Right kidney (tissue), 1 donor: ENCODE data around the gene GPR39.
A peak's percentile ranks its signal among the peaks of the same experiment; 100 is the strongest.

Experiments
- DNase-seq: peaks from one replicate; pipeline ENCODE4 v3.0.0-alpha.2; 2016

GPR39 gene

DNA sequence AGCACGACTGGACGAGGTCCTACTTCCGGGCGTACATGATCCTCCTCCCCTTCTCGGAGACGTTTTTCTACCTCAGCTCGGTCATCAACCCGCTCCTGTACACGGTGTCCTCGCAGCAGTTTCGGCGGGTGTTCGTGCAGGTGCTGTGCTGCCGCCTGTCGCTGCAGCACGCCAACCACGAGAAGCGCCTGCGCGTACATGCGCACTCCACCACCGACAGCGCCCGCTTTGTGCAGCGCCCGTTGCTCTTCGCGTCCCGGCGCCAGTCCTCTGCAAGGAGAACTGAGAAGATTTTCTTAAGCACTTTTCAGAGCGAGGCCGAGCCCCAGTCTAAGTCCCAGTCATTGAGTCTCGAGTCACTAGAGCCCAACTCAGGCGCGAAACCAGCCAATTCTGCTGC lies 228.6 kb downstream of the GPR39 start:
- no peak for DNase-seq

GRCh38 chr2:132645722-132646539 lies 229.3 kb downstream of the GPR39 start:
- DNase-seq = no peak

DNA sequence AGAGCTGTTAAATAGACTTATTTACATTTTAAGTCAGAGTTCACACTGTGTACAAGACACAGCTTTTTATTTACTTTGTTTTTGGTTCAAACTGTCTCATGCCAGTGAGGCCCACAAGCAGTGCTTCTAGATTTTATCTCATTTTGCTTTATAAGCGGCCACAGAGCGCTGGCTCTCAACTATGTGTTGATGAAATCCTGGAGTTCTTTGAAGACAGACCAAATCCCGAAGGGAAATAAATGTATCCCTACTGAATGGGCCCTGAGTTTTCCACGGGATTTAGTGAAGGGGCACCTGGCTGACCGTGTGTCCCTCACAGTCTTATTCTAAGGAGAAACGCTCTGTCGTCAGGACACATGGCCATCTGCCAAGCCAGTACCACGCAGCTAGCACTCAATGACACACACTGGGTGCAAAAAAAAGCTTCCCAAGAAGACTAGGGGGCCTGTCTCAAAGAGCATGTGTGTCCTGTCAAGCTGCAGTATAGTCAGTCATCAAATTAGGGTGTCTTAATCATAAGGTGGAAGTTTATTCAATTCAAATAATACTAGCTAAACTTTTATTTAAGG lies 230.0 kb downstream of the GPR39 start:
- no peak for DNase-seq

DNA sequence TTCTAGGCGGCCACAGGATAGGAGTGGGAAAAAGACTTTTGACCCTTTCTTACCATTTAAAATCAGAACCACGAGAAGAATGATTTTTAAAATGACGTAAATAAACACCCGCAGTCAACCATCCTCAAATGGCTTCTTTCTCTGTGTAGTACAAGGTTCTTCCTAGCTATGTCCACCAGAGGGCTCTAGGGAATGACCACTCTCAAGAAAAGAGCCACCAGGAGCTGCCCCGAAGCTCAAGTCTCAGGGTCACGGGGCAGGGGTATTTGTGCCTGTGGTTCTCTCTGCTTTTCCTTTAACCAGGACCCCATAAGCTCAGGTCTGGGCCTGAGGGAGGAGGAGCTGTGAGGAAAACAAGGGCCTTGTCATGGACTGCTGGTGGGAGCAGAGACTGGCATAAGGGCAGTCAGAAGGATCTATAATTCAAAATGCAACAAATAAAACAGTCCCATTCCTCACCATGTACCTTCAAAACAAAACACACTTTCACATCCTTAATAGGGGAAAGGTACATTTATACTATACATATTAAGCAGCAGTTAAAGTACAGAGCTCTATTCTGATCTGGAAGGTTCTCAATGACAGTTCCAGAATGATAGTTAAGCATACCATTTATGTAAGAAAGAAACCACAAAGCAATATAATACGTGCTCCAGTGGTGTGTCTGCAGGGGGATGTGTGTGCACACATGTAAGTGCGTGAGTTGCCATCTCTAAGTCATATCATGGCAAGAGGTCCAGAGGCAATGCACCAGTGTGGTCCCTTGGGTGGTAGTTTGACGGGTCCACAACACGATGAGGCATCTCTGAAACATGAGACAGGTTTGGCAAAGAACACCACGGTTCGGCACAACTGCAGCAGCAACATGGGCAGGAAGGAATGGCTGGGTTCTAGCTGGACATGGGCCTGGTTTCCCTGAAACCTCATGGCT lies 234.8 kb downstream of the GPR39 start:
- no peak for DNase-seq

- DNase-seq = no peak
Observed at GRCh38 chr2:132652474-132652873, 235.9 kb downstream of the GPR39 start.

DNA sequence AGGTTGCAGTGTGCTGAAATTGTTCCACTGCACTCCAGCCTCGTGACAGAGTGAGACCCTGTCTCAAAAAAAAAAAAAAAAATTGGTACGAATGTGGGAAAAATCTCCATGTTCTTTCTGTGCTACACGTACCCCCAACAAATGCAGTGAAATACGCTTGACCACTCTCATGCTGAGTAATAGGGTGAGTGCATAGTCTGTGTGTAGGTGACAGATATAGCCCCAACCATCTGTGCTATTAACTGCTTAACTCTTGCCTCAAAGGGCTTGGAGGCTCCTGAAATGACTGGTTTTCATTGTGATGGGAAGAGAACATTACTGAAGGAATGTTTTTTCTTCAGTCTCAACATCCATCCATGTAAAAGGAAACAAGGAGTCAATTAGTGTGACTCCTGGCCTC lies 237.7 kb downstream of the GPR39 start:
- DNase-seq = no peak

DNA sequence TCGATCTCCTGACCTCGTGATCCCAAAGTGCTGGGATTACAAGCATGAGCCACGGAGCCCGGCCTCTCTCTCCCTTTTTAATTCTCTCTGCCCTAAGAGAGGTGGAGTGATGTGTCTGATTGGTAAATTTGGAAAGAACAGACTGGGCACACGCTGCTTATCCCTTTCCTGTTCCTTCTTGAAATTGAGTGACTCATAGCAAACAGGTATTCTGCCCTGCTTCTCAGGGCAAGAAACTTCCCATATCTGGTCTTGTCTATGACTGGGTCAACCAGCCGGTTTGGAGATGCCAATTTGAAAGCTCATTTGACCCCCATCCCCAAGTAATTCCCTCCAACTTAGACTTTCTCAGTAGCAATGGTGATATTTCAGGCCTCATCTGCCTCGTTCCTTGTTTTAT lies 238.4 kb downstream of the GPR39 start:
- DNase-seq = no peak

DNA sequence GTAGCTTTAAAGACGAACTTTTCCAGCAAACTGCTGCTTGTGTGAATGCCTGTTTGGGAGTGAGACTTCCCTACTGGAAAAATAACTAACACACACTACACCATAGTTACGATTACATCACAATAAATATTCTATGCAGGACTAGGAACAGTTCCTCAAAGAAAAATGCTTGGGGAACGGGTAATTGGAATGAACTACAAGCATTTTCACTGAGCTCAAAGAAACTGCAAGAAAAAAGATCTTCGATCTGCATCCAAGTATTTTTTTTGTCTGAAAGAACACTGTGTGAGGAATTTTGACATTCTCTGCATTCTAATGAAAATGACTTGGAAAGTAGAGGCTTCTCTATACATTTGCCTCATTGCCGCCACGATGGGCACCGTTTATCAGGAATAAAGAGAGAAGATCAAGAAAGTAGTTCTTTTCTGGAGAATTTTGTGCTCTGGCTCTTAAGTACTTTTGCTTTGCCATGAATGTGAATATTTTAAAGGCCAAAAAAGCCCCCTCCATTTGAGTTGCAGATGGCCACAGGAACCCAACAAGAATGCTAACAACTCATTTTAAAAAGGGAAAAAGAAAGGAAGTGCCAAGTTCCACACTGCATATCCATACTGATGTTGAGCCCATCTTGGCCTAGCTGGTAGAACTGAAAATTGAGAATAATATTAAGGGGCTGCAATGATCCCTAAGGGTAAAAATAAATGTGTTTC lies 239.8 kb downstream of the GPR39 start:
- no peak for DNase-seq

GRCh38 chr2:132659331-132659730 lies 242.7 kb downstream of the GPR39 start:
- DNase-seq = no peak

GRCh38 chr2:132662732-132663131 lies 246.1 kb downstream of the GPR39 start:
- peak; percentile 36 for DNase-seq

- DNase-seq = no peak
Observed at GRCh38 chr2:132664096-132664495, 247.5 kb downstream of the GPR39 start.

GRCh38 chr2:132665401-132666140 lies 249.0 kb downstream of the GPR39 start:
- DNase-seq = no peak

DNA sequence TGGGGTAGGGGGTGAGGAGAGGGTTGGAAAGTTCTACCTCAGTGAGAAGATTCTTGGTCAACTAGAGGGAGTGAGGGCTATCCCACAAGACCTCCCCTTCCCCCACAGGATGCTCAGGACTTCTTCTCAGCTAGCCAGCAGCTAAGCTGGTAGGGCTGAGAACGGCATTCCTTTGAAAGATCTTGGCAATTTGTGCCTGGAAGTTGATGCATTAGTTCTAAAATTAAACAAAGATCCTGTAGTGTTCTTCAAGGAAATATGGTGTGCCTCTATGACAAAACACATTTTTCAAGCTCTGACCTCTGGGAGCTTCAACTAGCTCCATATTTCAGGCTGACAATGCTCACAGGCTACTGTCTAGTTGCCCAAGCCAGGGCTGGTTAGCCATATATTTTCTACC lies 251.1 kb downstream of the GPR39 start:
- no peak for DNase-seq

DNA sequence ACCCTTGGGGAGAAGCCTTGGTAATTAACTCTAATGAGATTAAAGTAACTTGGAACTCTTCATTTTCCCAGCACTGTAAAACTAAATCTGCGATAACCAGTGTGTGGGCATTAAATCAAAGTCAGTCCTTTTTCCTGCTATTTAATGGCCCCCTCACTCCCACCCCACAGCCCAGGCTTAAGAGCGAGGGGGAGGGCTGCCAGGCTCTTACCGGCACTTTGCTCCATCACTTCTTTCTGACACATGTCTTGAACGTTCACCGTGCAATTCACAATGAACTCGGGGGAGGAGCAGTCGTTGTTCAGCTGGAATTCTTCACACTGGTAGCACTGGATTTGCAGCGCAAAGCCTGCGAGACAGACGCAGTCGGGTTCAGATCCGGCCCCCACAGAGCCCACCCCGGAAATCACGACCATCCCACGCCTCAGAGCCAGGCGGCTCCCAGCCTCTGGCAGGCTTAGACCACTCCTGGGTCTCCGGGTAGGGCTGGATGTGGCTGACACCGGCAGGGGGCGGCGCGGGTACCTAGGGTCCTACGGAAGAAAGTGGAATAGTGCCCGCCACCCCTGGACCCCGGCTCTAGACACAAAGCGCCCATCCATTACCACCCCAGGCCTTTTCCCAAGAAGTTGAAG lies 251.7 kb downstream of the GPR39 start:
- peak; percentile 59 for DNase-seq

GRCh38 chr2:132668987-132669907 lies 252.6 kb downstream of the GPR39 start:
- DNase-seq = peak; percentile 81

DNA sequence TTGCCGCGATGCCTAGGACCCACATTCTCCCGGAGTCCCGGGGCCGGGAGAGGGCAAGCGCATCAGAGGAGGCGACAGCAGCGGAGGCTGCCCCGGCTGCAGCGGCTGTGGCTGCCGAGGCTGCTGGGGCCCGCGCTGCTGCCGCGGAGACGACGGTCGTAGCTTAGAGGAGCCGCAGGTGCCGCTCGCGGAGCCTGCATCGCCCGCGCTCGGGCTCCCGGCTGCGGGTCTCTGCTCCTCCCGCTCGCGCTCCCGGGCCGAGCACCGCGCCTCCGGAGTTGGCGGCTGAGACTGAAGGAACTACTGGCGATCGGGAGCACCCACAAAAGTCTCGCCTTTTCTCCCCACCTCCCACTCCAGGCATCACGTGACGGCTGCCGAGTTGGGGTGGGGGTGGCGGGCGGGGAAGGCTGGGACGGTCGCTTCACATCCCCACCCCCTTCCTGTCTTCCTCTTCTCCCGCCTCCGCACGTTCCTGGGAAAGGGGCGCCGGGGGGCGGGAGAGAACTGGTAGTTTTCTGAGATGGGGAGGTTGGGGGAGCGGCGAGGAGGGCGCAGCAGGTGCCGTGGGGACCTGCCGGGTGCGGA lies 253.4 kb downstream of the GPR39 start, which contains the start of gene LYPD1:
TSS of gene LYPD1 (minus strand) at position 298 of the 588 bp plus-strand sequence. CDS start at position 25, 273 bp downstream.
- DNase-seq = no peak

DNA sequence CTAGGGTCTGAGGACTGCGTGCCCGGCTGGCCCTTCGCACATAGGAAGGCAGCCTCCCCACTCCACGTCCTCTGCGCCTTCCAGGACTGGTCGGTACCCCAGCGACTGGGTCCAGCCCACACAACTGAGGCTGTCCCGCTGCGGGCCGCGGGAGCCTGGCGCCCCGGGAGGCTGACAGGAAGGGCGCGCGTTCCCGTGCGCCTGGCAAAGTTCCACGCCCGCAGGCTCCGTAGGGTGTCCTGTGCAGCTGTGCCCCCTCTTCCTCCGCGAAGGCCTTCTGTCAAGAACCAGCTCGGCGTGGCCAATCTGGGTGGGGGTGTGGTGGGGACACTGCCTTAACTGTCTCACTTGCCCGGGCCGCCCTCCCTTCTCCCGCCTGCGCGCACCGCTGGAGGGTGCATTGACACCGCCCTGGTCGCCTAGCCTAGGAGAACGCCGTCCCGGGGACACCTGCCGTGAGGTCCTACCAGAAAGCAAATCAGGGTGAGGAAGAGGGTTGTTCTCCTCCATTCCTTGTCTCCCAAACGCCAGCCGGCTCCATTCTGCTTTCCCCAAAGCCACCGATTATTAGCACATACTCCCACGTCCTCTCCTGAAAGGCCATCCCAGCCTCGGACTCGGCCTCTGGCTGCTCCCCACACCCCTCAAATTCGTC lies 254.0 kb downstream of the GPR39 start:
- DNase-seq = peak; percentile 78

GRCh38 chr2:132671151-132671835 lies 254.7 kb downstream of the GPR39 start:
- DNase-seq = no peak
